ENCODE measurements around the gene JARID2. TPM values are rescaled to one million over a fixed set of nuclear protein-coding genes. Genes with fewer than 3 reads are reported as not detected.

Gene JARID2
- total RNA-seq, 2 experiments from 2014 or later, result 19.0 to 19.5 TPM

- H4K20me1 ChIP-seq (ENCODE audit: insufficient read depth, low read length), result 0 out of 2 replicates have a peak, but pooled peaks cover 8% of the 10 kb centered on the region
- no peak overlapping the region for H3K4me3 ChIP-seq (ENCODE audit: low read depth, low read length, poor library complexity, severe bottlenecking)
- ChIA-PET POLR2A (interaction anchor here (1.2 kb wide), 2 partner anchors 13 to 25 kb away, joined by 3 read pairs; no protein-coding TSS in a partner anchor), CTCF (ENCODE audit: unreplicated experiment) (no interaction called here)
- no peaks in the 10 kb centered on the region for H3K36me3 ChIP-seq (ENCODE audit: insufficient read depth, low read length)
- H3K9me2 ChIP-seq (ENCODE audit: insufficient read depth, low read length), result no peaks in the 10 kb centered on the region
- H3K4me1 ChIP-seq (ENCODE audit: insufficient read depth, low read length, poor library complexity, severe bottlenecking), result peaks cover 18% of the 10 kb centered on the region
- no peak overlapping the region for H3K27ac ChIP-seq (ENCODE audit: low read depth, low read length, poor library complexity, severe bottlenecking)
- TF ChIP-seq EZH2phosphoT487 (IDR thresholded peaks at IDR 0.05; ENCODE audit: borderline replicate concordance, low read depth, low read length) (no peak), CTCF (conservative IDR thresholded peaks at IDR 0.05; ENCODE audit: low read length) (no peak)
- no peak for DNase-seq (ENCODE audit: low spot score)
- no peaks in the 10 kb centered on the region for H3K9me3 ChIP-seq (ENCODE audit: low read length)
- no peak overlapping the region for H3K4me2 ChIP-seq (ENCODE audit: low read length)
- peaks cover 26% of the 10 kb centered on the region; the same call in 1 of the 2 replicates for H3K79me2 ChIP-seq (ENCODE audit: insufficient read depth, low read depth, low read length)
- no peak overlapping the region for H2AFZ ChIP-seq (ENCODE audit: low read length)
- intact Hi-C loops (cut with micrococcal nuclease; ENCODE audit: unreplicated experiment), result no loop called here
- no TSS peak for BruUV-seq (replicated peaks)
Observed at GRCh38 chr6:15317934-15318902, 72.3 kb downstream of the JARID2 start.

GRCh38 chr6:15319677-15320076, 73.8 kb downstream of the JARID2 start:
- H2AFZ ChIP-seq (ENCODE audit: low read length), result no peak overlapping the region
- H3K9me3 ChIP-seq (ENCODE audit: low read length), result peaks cover 7% of the 10 kb centered on the region
- H3K4me1 ChIP-seq (ENCODE audit: insufficient read depth, low read length, poor library complexity, severe bottlenecking), result peaks cover 5% of the 10 kb centered on the region
- no TSS peak for BruUV-seq (replicated peaks)
- no peak overlapping the region for H3K27ac ChIP-seq (ENCODE audit: low read depth, low read length, poor library complexity, severe bottlenecking)
- CTCF ChIA-PET (ENCODE audit: unreplicated experiment), result interaction anchor here (0.6 to 1.3 kb wide), 2 partner anchors 14 to 71 kb away, joined by 3 to 4 read pairs; no protein-coding TSS in a partner anchor
- H3K79me2 ChIP-seq (ENCODE audit: insufficient read depth, low read depth, low read length), result peaks cover 18% of the 10 kb centered on the region; the same call in 1 of the 2 replicates
- POLR2A ChIA-PET, result interaction anchor here (0.6 kb wide), 1 partner anchor 417 kb away, joined by 3 read pairs; no protein-coding TSS in a partner anchor
- H3K9me2 ChIP-seq (ENCODE audit: insufficient read depth, low read length), result no peaks in the 10 kb centered on the region
- no peak overlapping the region for H3K4me2 ChIP-seq (ENCODE audit: low read length)
- H4K20me1 ChIP-seq (ENCODE audit: insufficient read depth, low read length), result 0 out of 2 replicates have a peak, but pooled peaks cover 4% of the 10 kb centered on the region
- H3K36me3 ChIP-seq (ENCODE audit: insufficient read depth, low read length), result peaks cover 6% of the 10 kb centered on the region
- TF ChIP-seq CTCF (conservative IDR thresholded peaks at IDR 0.05; ENCODE audit: low read length) (no peak), EZH2phosphoT487 (IDR thresholded peaks at IDR 0.05; ENCODE audit: borderline replicate concordance, low read depth, low read length) (no peak)
- intact Hi-C loops (cut with micrococcal nuclease; ENCODE audit: unreplicated experiment), result no loop called here
- no peak for DNase-seq (ENCODE audit: low spot score)
- H3K4me3 ChIP-seq (ENCODE audit: low read depth, low read length, poor library complexity, severe bottlenecking), result no peak overlapping the region
